ENCODE data around the gene ATP8A2. TPM values are rescaled to one million over a fixed set of nuclear protein-coding genes. Genes with fewer than 3 reads are reported as not detected.

Gene ATP8A2
- polyA plus RNA-seq, 4 donors, result 5.2 to 11.3 (median 6.8) TPM

- no peak for DNase-seq (ENCODE audit: low read depth in 4 of 4, low spot score in 3 of 4)
These were observed 607.6 kb downstream of the ATP8A2 start for GRCh38 chr13:25979371-25979770.

GRCh38 chr13:25980255-25980654 is 608.5 kb downstream of the ATP8A2 start:
- peak in 2 of 4 donors; percentile 34 to 44 for DNase-seq (ENCODE audit: low read depth in 4 of 4, low spot score in 3 of 4)

- no peak for DNase-seq (ENCODE audit: low read depth in 4 of 4, low spot score in 3 of 4)
These were observed 609.3 kb downstream of the ATP8A2 start for GRCh38 chr13:25981060-25981459.

GRCh38 chr13:25982907-25983306 is 611.1 kb downstream of the ATP8A2 start:
- DNase-seq (ENCODE audit: low read depth in 4 of 4, low spot score in 3 of 4), result no peak

GRCh38 chr13:25987987-25988386 is 616.2 kb downstream of the ATP8A2 start:
- DNase-seq (ENCODE audit: low read depth in 4 of 4, low spot score in 3 of 4), result no peak

- no peak for DNase-seq (ENCODE audit: low read depth in 4 of 4, low spot score in 3 of 4)
These were observed 616.9 kb downstream of the ATP8A2 start for GRCh38 chr13:25988661-25989060.

- DNase-seq (ENCODE audit: low read depth in 4 of 4, low spot score in 3 of 4), result no peak
These were observed 619.0 kb downstream of the ATP8A2 start for GRCh38 chr13:25990801-25991200.

GRCh38 chr13:25992076-25992475 is 620.3 kb downstream of the ATP8A2 start:
- no peak for DNase-seq (ENCODE audit: low read depth in 4 of 4, low spot score in 3 of 4)

- DNase-seq (ENCODE audit: low read depth in 4 of 4, low spot score in 3 of 4), result no peak
These were observed 635.7 kb downstream of the ATP8A2 start for GRCh38 chr13:26007261-26008125.

GRCh38 chr13:26010487-26011207 is 638.9 kb downstream of the ATP8A2 start:
- DNase-seq (ENCODE audit: low read depth in 4 of 4, low spot score in 3 of 4), result no peak

- no peak for DNase-seq (ENCODE audit: low read depth in 4 of 4, low spot score in 3 of 4)
These were observed 639.4 kb downstream of the ATP8A2 start for GRCh38 chr13:26011208-26011573.

GRCh38 chr13:26011996-26012821 is 640.4 kb downstream of the ATP8A2 start:
- DNase-seq (ENCODE audit: low read depth in 4 of 4, low spot score in 3 of 4), result no peak

GRCh38 chr13:26012995-26013394 is 641.2 kb downstream of the ATP8A2 start:
- no peak for DNase-seq (ENCODE audit: low read depth in 4 of 4, low spot score in 3 of 4)

- no peak for DNase-seq (ENCODE audit: low read depth in 4 of 4, low spot score in 3 of 4)
These were observed 643.7 kb downstream of the ATP8A2 start for GRCh38 chr13:26015271-26016125.

GRCh38 chr13:26016189-26016588 is 644.4 kb downstream of the ATP8A2 start:
- no peak for DNase-seq (ENCODE audit: low read depth in 4 of 4, low spot score in 3 of 4)

- DNase-seq (ENCODE audit: low read depth in 4 of 4, low spot score in 3 of 4), result no peak
These were observed 645.6 kb downstream of the ATP8A2 start for GRCh38 chr13:26017196-26017921.

- DNase-seq (ENCODE audit: low read depth in 4 of 4, low spot score in 3 of 4), result no peak
These were observed 646.3 kb downstream of the ATP8A2 start for GRCh38 chr13:26017932-26018665.

GRCh38 chr13:26019251-26019650 is 647.5 kb downstream of the ATP8A2 start:
- DNase-seq (ENCODE audit: low read depth in 4 of 4, low spot score in 3 of 4), result no peak

Measured in left renal pelvis (tissue), 4 donors.